Activated CD4-positive, alpha-beta T cell treated with anti-CD3 and anti-CD28 coated beads, Interleukin-2, amount 10 ng/mL, durations not matched to agents 7 days and 5 days (primary cell): ENCODE data around the gene SVIL. TPM values are rescaled to one million over a fixed set of nuclear protein-coding genes. Genes with fewer than 3 reads are reported as not detected.
"Not testable (repeated sequence)": the region's sequence is repeated elsewhere in the genome, so short reads cannot be mapped to it uniquely, and the experiment has no call there.

Experiments used
- CTCF ChIA-PET: fragments of 350-600 bp; sonication (Branson Sonifier 250); formaldehyde crosslinking; loops from one replicate; lab custom pipeline; 2021; ENCODE audit warnings: antibody characterized with exemption; lab: Charles Lee
- POLR2A ChIA-PET: fragments of 350-600 bp; sonication (Branson Sonifier 250); formaldehyde crosslinking; loops from one replicate; lab custom pipeline; 2021; ENCODE audit warnings: antibody characterized with exemption; lab: Charles Lee
- DNase-seq: peaks from one replicate; pipeline ENCODE4 v3.0.0-alpha.2; 2020
- H3K27ac Mint-ChIP-seq: one replicate; pipeline ENCODE4 v1.8.0; 2021; ENCODE audit warnings: mild to moderate bottlenecking, moderate library complexity, mixed read lengths
- H3K27me3 Mint-ChIP-seq: one replicate; pipeline ENCODE4 v1.8.0; 2021; ENCODE audit warnings: mixed read lengths
- H3K36me3 Mint-ChIP-seq: one replicate; pipeline ENCODE4 v1.8.0; 2021; ENCODE audit warnings: low read depth, mixed read lengths
- H3K4me1 Mint-ChIP-seq: one replicate; pipeline ENCODE4 v1.8.0; 2021; ENCODE audit warnings: mixed read lengths
- H3K4me3 Mint-ChIP-seq: one replicate; pipeline ENCODE4 v1.8.0; 2021; ENCODE audit warnings: mild to moderate bottlenecking, moderate library complexity, mixed read lengths
- H3K9me3 Mint-ChIP-seq: one replicate; pipeline ENCODE4 v1.8.0; 2021; ENCODE audit warnings: mixed read lengths
- total RNA-seq, 2 experiments: library from RNA; stranded (reverse); gene quantifications; one replicate each; pipeline ENCODE4 v1.2.3, GENCODE V29; 2021

SVIL gene
- total RNA-seq, 2 experiments from 2014 or later: 22.6 to 26.8 TPM

GRCh38 chr10:29567003-29567402 lies 67.8 kb downstream of the SVIL start:
- Mint-ChIP-seq H3K36me3 (no peaks in the 10 kb centered on the region), H3K27ac (peak overlapping the region; percentile 33), H3K4me3 (no peak overlapping the region), H3K4me1 (no peaks in the 10 kb centered on the region), H3K9me3 (no peaks in the 10 kb centered on the region), H3K27me3 (no peaks in the 10 kb centered on the region)
- ChIA-PET CTCF (no interaction called here), POLR2A (no interaction called here)
- no peak for DNase-seq

- H3K4me3 Mint-ChIP-seq, CTCF ChIA-PET, H3K36me3 Mint-ChIP-seq, H3K27me3 Mint-ChIP-seq, H3K27ac Mint-ChIP-seq, H3K9me3 Mint-ChIP-seq, DNase-seq, H3K4me1 Mint-ChIP-seq: not testable (repeated sequence)
- POLR2A ChIA-PET: interaction anchor here (0.6 kb wide), 1 partner anchor 995 kb away, joined by 8 read pairs; no protein-coding TSS in a partner anchor
Observed at GRCh38 chr10:29566209-29566608, 68.6 kb downstream of the SVIL start.

GRCh38 chr10:29563420-29564035 lies 71.2 kb downstream of the SVIL start:
- ChIA-PET CTCF (no interaction called here), POLR2A (no interaction called here)
- Mint-ChIP-seq H3K4me3 (no peak overlapping the region), H3K9me3 (no peaks in the 10 kb centered on the region), H3K27ac (no peak overlapping the region), H3K27me3 (no peaks in the 10 kb centered on the region), H3K36me3 (no peaks in the 10 kb centered on the region), H3K4me1 (no peaks in the 10 kb centered on the region)
- DNase-seq: no peak

- H3K4me3 Mint-ChIP-seq, H3K9me3 Mint-ChIP-seq, H3K27ac Mint-ChIP-seq, H3K36me3 Mint-ChIP-seq, CTCF ChIA-PET, H3K4me1 Mint-ChIP-seq, H3K27me3 Mint-ChIP-seq, DNase-seq, POLR2A ChIA-PET: not testable (repeated sequence)
Observed at GRCh38 chr10:29563006-29563405, 71.8 kb downstream of the SVIL start.

GRCh38 chr10:29559996-29560395 lies 74.8 kb downstream of the SVIL start:
- ChIA-PET CTCF (no interaction called here), POLR2A (no interaction called here)
- no peaks in the 10 kb centered on the region for H3K27me3 Mint-ChIP-seq
- peaks cover 3% of the 10 kb centered on the region for H3K36me3 Mint-ChIP-seq
- H3K4me3 Mint-ChIP-seq: no peak overlapping the region
- H3K9me3 Mint-ChIP-seq: no peaks in the 10 kb centered on the region
- no peak overlapping the region for H3K27ac Mint-ChIP-seq
- DNase-seq: no peak
- peaks cover 10% of the 10 kb centered on the region for H3K4me1 Mint-ChIP-seq

- H3K27me3 Mint-ChIP-seq: no peaks in the 10 kb centered on the region
- no peak for DNase-seq
- H3K36me3 Mint-ChIP-seq: peaks cover 14% of the 10 kb centered on the region
- peaks cover 19% of the 10 kb centered on the region for H3K4me1 Mint-ChIP-seq
- CTCF ChIA-PET: no interaction called here
- H3K9me3 Mint-ChIP-seq: no peaks in the 10 kb centered on the region
- no peak overlapping the region for H3K27ac Mint-ChIP-seq
- POLR2A ChIA-PET: no interaction called here
- H3K4me3 Mint-ChIP-seq: no peak overlapping the region
Observed at GRCh38 chr10:29557665-29558064, 77.1 kb downstream of the SVIL start.

- H3K4me1 Mint-ChIP-seq: peaks cover 22% of the 10 kb centered on the region
- ChIA-PET POLR2A (no interaction called here), CTCF (interaction anchor here (0.8 kb wide), 1 partner anchor 317 kb away, joined by 3 read pairs; no protein-coding TSS in a partner anchor)
- no peaks in the 10 kb centered on the region for H3K9me3 Mint-ChIP-seq
- H3K4me3 Mint-ChIP-seq: no peak overlapping the region
- H3K27ac Mint-ChIP-seq: no peak overlapping the region
- H3K36me3 Mint-ChIP-seq: peaks cover 19% of the 10 kb centered on the region
- H3K27me3 Mint-ChIP-seq: no peaks in the 10 kb centered on the region
- no peak for DNase-seq
Observed at GRCh38 chr10:29555746-29556481, 78.9 kb downstream of the SVIL start.

GRCh38 chr10:29555091-29555745 lies 79.6 kb downstream of the SVIL start:
- Mint-ChIP-seq H3K4me3 (no peak overlapping the region), H3K4me1 (peaks cover 22% of the 10 kb centered on the region), H3K27me3 (no peaks in the 10 kb centered on the region), H3K36me3 (peaks cover 26% of the 10 kb centered on the region), H3K27ac (peak overlapping the region; percentile 42), H3K9me3 (no peaks in the 10 kb centered on the region)
- CTCF ChIA-PET: interaction anchor here (0.8 kb wide), 1 partner anchor 318 kb away, joined by 3 read pairs; no protein-coding TSS in a partner anchor
- DNase-seq: no peak
- POLR2A ChIA-PET: no interaction called here

- ChIA-PET CTCF (interaction anchor here (0.6 kb wide), 1 partner anchor 1358 kb away, joined by 5 read pairs; no protein-coding TSS in a partner anchor), POLR2A (no interaction called here)
Observed at GRCh38 chr10:29554660-29555059, 80.1 kb downstream of the SVIL start.

GRCh38 chr10:29553544-29554250 lies 81.1 kb downstream of the SVIL start:
- H3K27me3 Mint-ChIP-seq: no peaks in the 10 kb centered on the region
- H3K27ac Mint-ChIP-seq: no peak overlapping the region
- POLR2A ChIA-PET: no interaction called here

More at GRCh38 chr10:29554660-29555059, 80.1 kb downstream of the SVIL start:
- Mint-ChIP-seq H3K27ac (peak overlapping the region; percentile 74), H3K9me3 (no peaks in the 10 kb centered on the region), H3K36me3 (peaks cover 29% of the 10 kb centered on the region), H3K4me3 (no peak overlapping the region), H3K4me1 (peaks cover 22% of the 10 kb centered on the region), H3K27me3 (no peaks in the 10 kb centered on the region)
- DNase-seq: no peak

GRCh38 chr10:29553116-29553515 lies 81.7 kb downstream of the SVIL start:
- H3K9me3 Mint-ChIP-seq, H3K4me3 Mint-ChIP-seq, H3K27ac Mint-ChIP-seq, H3K27me3 Mint-ChIP-seq, POLR2A ChIA-PET, DNase-seq: not testable (repeated sequence)
- Mint-ChIP-seq H3K36me3 (peaks cover 36% of the 10 kb centered on the region), H3K4me1 (peaks cover 30% of the 10 kb centered on the region)
- CTCF ChIA-PET: interaction anchor here (0.5 kb wide), 1 partner anchor 1568 kb away, joined by 3 read pairs; no protein-coding TSS in a partner anchor

More at GRCh38 chr10:29553544-29554250, 81.1 kb downstream of the SVIL start:
- Mint-ChIP-seq H3K4me3 (no peak overlapping the region), H3K36me3 (peaks cover 31% of the 10 kb centered on the region), H3K4me1 (peaks cover 24% of the 10 kb centered on the region), H3K9me3 (no peaks in the 10 kb centered on the region)
- CTCF ChIA-PET: interaction anchor here (0.5 kb wide), 1 partner anchor 1568 kb away, joined by 3 read pairs; no protein-coding TSS in a partner anchor
- DNase-seq: no peak

GRCh38 chr10:29549493-29549892 lies 85.3 kb downstream of the SVIL start:
- CTCF ChIA-PET, POLR2A ChIA-PET, H3K27ac Mint-ChIP-seq, H3K9me3 Mint-ChIP-seq, H3K27me3 Mint-ChIP-seq, DNase-seq, H3K4me3 Mint-ChIP-seq: not testable (repeated sequence)
- peaks cover 31% of the 10 kb centered on the region for H3K36me3 Mint-ChIP-seq
- peaks cover 24% of the 10 kb centered on the region for H3K4me1 Mint-ChIP-seq
